WERI-Rb-1 (cell line): Measurements from ENCODE around the gene ZBTB39.

ENCODE experiments used
- DNase-seq: peaks from one replicate; pipeline ENCODE4 v3.0.0-alpha.2; 2020
- H3K27ac ChIP-seq: fragments of 250-450 bp; sonication (Bioruptor Pico); 2 replicates; pipeline ENCODE4 v1.5.1; 2020; ENCODE audit warnings: mild to moderate bottlenecking, moderate library complexity
- H3K27me3 ChIP-seq: fragments of 250-450 bp; sonication (Bioruptor Pico); 2 replicates; pipeline ENCODE4 v1.5.1; 2021; ENCODE audit warnings: mild to moderate bottlenecking, low read depth, moderate library complexity; ENCODE audit not compliant: insufficient read depth, severe bottlenecking
- H3K36me3 ChIP-seq: fragments of 250-450 bp; sonication (Bioruptor Pico); 2 replicates; pipeline ENCODE4 v1.5.1; 2020; ENCODE audit warnings: mild to moderate bottlenecking, moderate library complexity
- H3K4me3 ChIP-seq: 2 replicates; pipeline ENCODE4 v1.5.1; 2011; ENCODE audit warnings: low read depth, mild to moderate bottlenecking, control low read depth, low read length
- H3K9me3 ChIP-seq: fragments of 250-450 bp; sonication (Bioruptor Pico); 2 replicates; pipeline ENCODE4 v1.5.1; 2021; ENCODE audit warnings: mild to moderate bottlenecking, moderate library complexity; ENCODE audit not compliant: severe bottlenecking
- TF ChIP-seq, protein P1 (sequence below): IDR thresholded peaks from 2 replicates; pipeline ENCODE4 v1.5.1; 2011; ENCODE audit warnings: low read depth, mild to moderate bottlenecking, control low read depth, inconsistent platforms, low read length

Gene ZBTB39

DNA sequence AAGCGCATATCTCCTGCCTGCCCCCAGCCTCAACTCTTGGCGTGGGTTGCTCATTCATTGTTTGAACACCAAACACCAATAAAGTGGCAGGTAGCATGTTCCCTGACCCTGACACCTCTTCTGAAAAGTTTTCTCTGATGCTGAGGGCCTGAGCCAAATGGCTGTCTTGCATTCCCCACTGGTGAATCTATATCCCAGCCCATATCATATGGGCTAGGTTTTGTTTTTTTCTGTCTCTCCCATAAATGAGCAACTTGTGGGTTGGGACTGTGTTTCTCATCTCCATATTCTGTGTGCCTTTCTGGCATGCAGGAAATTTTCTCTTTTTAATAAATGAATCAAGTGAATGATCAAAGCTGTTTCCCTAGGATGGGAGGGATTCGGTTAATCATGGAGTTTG lies 38.5 kb upstream of the ZBTB39 start:
- TF ChIP-seq, protein P1, sequence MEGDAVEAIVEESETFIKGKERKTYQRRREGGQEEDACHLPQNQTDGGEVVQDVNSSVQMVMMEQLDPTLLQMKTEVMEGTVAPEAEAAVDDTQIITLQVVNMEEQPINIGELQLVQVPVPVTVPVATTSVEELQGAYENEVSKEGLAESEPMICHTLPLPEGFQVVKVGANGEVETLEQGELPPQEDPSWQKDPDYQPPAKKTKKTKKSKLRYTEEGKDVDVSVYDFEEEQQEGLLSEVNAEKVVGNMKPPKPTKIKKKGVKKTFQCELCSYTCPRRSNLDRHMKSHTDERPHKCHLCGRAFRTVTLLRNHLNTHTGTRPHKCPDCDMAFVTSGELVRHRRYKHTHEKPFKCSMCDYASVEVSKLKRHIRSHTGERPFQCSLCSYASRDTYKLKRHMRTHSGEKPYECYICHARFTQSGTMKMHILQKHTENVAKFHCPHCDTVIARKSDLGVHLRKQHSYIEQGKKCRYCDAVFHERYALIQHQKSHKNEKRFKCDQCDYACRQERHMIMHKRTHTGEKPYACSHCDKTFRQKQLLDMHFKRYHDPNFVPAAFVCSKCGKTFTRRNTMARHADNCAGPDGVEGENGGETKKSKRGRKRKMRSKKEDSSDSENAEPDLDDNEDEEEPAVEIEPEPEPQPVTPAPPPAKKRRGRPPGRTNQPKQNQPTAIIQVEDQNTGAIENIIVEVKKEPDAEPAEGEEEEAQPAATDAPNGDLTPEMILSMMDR: no peak
- Histone ChIP-seq H3K9me3 (no peaks in the 10 kb centered on the region), H3K27ac (no peak overlapping the region), H3K4me3 (no peak overlapping the region), H3K36me3 (no peaks in the 10 kb centered on the region), H3K27me3 (no peaks in the 10 kb centered on the region)
- no peak for DNase-seq

DNA sequence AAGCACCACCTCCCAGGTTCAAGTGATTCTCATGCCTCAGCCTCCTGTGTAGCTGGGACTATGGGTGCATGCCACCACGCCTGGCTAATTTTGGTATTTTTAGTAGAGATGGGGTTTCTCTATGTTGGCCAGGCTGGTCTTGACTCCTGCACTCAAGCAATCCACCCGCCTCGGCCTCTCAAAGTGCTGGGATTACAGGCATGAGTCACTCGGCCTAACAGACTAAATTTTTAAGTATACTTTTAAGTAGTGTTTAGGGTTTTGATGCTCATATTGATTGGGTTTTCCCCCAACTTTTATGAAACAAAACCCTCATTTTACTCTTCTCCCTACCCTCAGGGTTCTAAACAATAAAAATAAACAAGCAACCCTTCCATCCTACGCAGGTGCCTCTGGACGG lies 38.1 kb upstream of the ZBTB39 start:
- no peak for DNase-seq
- H3K27me3 ChIP-seq: no peaks in the 10 kb centered on the region
- no peaks in the 10 kb centered on the region for H3K9me3 ChIP-seq
- no peaks in the 10 kb centered on the region for H3K36me3 ChIP-seq
- no peak overlapping the region for H3K27ac ChIP-seq
- no peak overlapping the region for H3K4me3 ChIP-seq
- TF ChIP-seq, protein P1: no peak

DNA sequence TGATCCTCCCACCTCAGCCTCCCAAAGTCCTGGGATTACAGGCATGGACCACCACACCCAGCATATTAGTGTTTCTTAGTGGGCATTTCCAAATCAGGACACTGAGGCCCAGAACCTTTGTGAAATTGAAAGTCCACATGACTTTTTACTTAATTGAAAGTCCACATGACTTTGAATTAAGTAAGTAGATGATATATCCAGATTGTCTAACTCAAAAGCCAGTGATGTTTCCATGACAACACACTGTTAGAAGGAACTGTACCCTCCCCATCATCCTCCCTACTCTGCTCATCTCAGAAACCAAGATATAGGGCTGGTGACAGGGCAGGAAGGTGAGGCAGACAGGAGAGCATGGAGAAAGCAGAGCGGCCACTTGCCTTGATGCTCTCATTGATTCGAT lies 36.3 kb upstream of the ZBTB39 start:
- Histone ChIP-seq H3K36me3 (no peaks in the 10 kb centered on the region), H3K27ac (no peak overlapping the region), H3K27me3 (no peaks in the 10 kb centered on the region), H3K4me3 (no peak overlapping the region), H3K9me3 (no peaks in the 10 kb centered on the region)
- no peak for DNase-seq
- TF ChIP-seq, protein P1: no peak

DNA sequence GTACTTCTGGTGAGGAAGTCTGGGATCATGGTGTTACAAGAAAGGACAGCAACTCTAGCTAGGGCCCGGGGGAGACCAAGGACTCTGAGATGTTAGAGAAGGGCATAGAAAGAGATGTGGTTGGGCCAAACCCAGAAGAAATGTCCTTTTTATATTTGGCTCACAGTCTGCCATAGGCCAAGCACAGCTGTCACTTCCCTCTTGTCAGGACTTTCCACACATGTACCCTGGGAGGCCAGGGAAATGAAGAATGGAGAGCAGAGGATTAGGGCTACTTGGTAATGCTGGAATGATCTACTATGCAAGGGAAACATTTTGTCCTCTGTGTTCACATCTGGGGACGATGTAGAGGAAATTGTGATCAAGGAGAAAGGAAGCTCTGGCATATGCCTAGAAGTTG lies 34.4 kb upstream of the ZBTB39 start:
- no peak overlapping the region for H3K27ac ChIP-seq
- no peak overlapping the region for H3K4me3 ChIP-seq
- no peaks in the 10 kb centered on the region for H3K36me3 ChIP-seq
- no peaks in the 10 kb centered on the region for H3K27me3 ChIP-seq
- no peaks in the 10 kb centered on the region for H3K9me3 ChIP-seq
- DNase-seq: no peak
- TF ChIP-seq, protein P1: no peak

GRCh38 chr12:57040211-57040610 lies 33.9 kb upstream of the ZBTB39 start:
- no peaks in the 10 kb centered on the region for H3K27me3 ChIP-seq
- TF ChIP-seq, protein P1: no peak
- no peak overlapping the region for H3K4me3 ChIP-seq
- DNase-seq: no peak
- H3K36me3 ChIP-seq: no peaks in the 10 kb centered on the region
- H3K27ac ChIP-seq: no peak overlapping the region
- no peaks in the 10 kb centered on the region for H3K9me3 ChIP-seq

- no peaks in the 10 kb centered on the region for H3K27me3 ChIP-seq
- no peak overlapping the region for H3K4me3 ChIP-seq
- no peak for DNase-seq
- no peaks in the 10 kb centered on the region for H3K36me3 ChIP-seq
- no peak overlapping the region for H3K27ac ChIP-seq
- TF ChIP-seq, protein P1: no peak
- H3K9me3 ChIP-seq: no peaks in the 10 kb centered on the region
Measured at GRCh38 chr12:57039016-57039798, 32.9 kb upstream of the ZBTB39 start.
